HG03457 (cell line): ENCODE measurements around the gene UGT1A8.

Experiments used
- ATAC-seq: cut with Tn5 transposase; IDR thresholded peaks from one replicate; pipeline ENCODE4 v1.9.1; 2021; ENCODE audit warnings: moderate number of reproducible peaks; ENCODE audit not compliant: unreplicated experiment

UGT1A8 gene

GRCh38 chr2:233814056-233814835, 196.8 kb downstream of the UGT1A8 start:
- no peak for ATAC-seq

- no peak for ATAC-seq
These were observed 198.4 kb downstream of the UGT1A8 start for GRCh38 chr2:233815861-233816260.

GRCh38 chr2:233816334-233816733, 198.9 kb downstream of the UGT1A8 start:
- ATAC-seq: no peak

GRCh38 chr2:233816771-233817170, 199.3 kb downstream of the UGT1A8 start:
- ATAC-seq: no peak

GRCh38 chr2:233817361-233817911, 200.0 kb downstream of the UGT1A8 start:
- ATAC-seq: no peak

GRCh38 chr2:233817995-233818638, 200.7 kb downstream of the UGT1A8 start:
- no peak for ATAC-seq

GRCh38 chr2:233818639-233819621, 201.5 kb downstream of the UGT1A8 start:
- ATAC-seq: no peak

GRCh38 chr2:233819884-233820773, 202.7 kb downstream of the UGT1A8 start:
- ATAC-seq: no peak

- no peak for ATAC-seq
These were observed 203.3 kb downstream of the UGT1A8 start for GRCh38 chr2:233820774-233821105.

- no peak for ATAC-seq
These were observed 203.8 kb downstream of the UGT1A8 start for GRCh38 chr2:233821196-233821595.

- no peak for ATAC-seq
These were observed 204.3 kb downstream of the UGT1A8 start for GRCh38 chr2:233821709-233822100.

- no peak for ATAC-seq
These were observed 204.8 kb downstream of the UGT1A8 start for GRCh38 chr2:233822101-233822771.
